GM12891 (cell line): ENCODE measurements around the gene BEX4.
"Not testable (repeated sequence)": the region's sequence is repeated elsewhere in the genome, so short reads cannot be mapped to it uniquely, and the experiment has no call there.

Experiments
- PAX5 ChIP-seq: IDR thresholded peaks from 2 replicates; pipeline ENCODE4 v1.6.1; 2011; ENCODE audit warnings: low read length, moderate library complexity, mild to moderate bottlenecking; ENCODE audit not compliant: insufficient read depth, severe bottlenecking
- POLR2A ChIP-seq: IDR thresholded peaks from 2 replicates; pipeline ENCODE4 v1.6.1; 2011; ENCODE audit warnings: low read depth, low read length, control low read depth
- POLR2AphosphoS5 ChIP-seq: IDR thresholded peaks from 2 replicates; pipeline ENCODE4 v1.6.1; 2011; ENCODE audit warnings: low read depth, low read length, control low read depth
- SPI1 ChIP-seq: IDR thresholded peaks from 2 replicates; pipeline ENCODE4 v1.6.1; 2011; ENCODE audit warnings: low read depth, low read length, control low read depth
- TAF1 ChIP-seq: IDR thresholded peaks from 2 replicates; pipeline ENCODE4 v1.6.1; 2011; ENCODE audit warnings: low read depth, low read length, control low read depth

GRCh38 chrX:103225918-103226317, 11.0 kb downstream of the BEX4 start:
- not testable (repeated sequence) for TF ChIP-seq POLR2A, POLR2AphosphoS5, TAF1, SPI1, PAX5
